Peyer's patch (tissue), 4 donors: ENCODE data around the gene CDC26. TPM values are rescaled to one million over a fixed set of nuclear protein-coding genes. Genes with fewer than 3 reads are reported as not detected.

Source experiments
- DNase-seq, 3 donors: peaks; one replicate each; pipeline ENCODE4 v3.0.0-alpha.2; 2017 to 2019
- H3K27ac ChIP-seq, 4 donors: fragments of 200-600 bp; sonication (generic); one replicate each; pipeline ENCODE4 v1.5.1; 2016 to 2019
- H3K27me3 ChIP-seq, 2 donors: fragments of 200-600 bp; sonication (generic); one replicate each; pipeline ENCODE4 v1.5.1; 2019
- H3K36me3 ChIP-seq, 3 donors: fragments of 200-600 bp; sonication (generic); one replicate each; pipeline ENCODE4 v1.5.1; 2016 to 2019
- H3K4me1 ChIP-seq, 4 donors: fragments of 200-600 bp; sonication (generic); one replicate each; pipeline ENCODE4 v1.5.1; 2016 to 2019
- H3K4me3 ChIP-seq, 4 donors: fragments of 200-600 bp; sonication (generic); 1 replicate in 3 of 4; 2 replicates in 1 of 4; pipeline ENCODE4 v1.5.1; 2016 to 2019; ENCODE audit warnings: mild to moderate bottlenecking in 1 of 4
- H3K9me3 ChIP-seq, 4 donors: fragments of 200-600 bp; sonication (generic); one replicate each; pipeline ENCODE4 v1.5.1; 2016 to 2019; ENCODE audit warnings: mild to moderate bottlenecking in 1 of 4
- CTCF ChIP-seq, 6 experiments: fragments of 450-650 bp in 4 of 6; fragments of 200-600 bp in 2 of 6; sonication (generic) in 1 of 6; IDR thresholded peaks; one replicate each; pipeline ENCODE4 v1.5.1; 2017 to 2019; ENCODE audit warnings: antibody characterized with exemption in 6 of 6, mild to moderate bottlenecking in 3 of 6, moderate library complexity in 1 of 6
- POLR2A ChIP-seq, 2 donors: fragments of 450-650 bp; IDR thresholded peaks; one replicate each; pipeline ENCODE4 v1.5.1; 2017; ENCODE audit warnings: antibody characterized with exemption in 2 of 2, mild to moderate bottlenecking in 2 of 2, moderate library complexity in 2 of 2
- total RNA-seq, 4 donors: library from RNA; depleted of rRNA; stranded (reverse); fragments of >200 nt; gene quantifications; one replicate each; pipeline ENCODE4 v1.1.0, GENCODE V29; 2016

The CDC26 gene
- 10 to 100 TPM; 13.6 to 28.4 (median 25.0) TPM for total RNA-seq

- Histone ChIP-seq H3K27ac (peak within 1 kb of the TSS; percentile 79 to 95 (median 90)), H3K36me3 (peaks cover 0 to 50% (median 0%) of the 10 kb centered on the region in 3 donors)
Measured at GRCh38 chr9:113275157-113276131, at the start of gene CDC26, which contains the start of gene PRPF4. TSS of gene CDC26 (minus strand) at chr9:113275572. CDS start at chr9:113272507, 3,065 bp downstream. TSS of gene PRPF4 (plus strand) at chr9:113275658. CDS start at chr9:113275744, 86 bp downstream.

GRCh38 chr9:113322671-113323070 lies 47.3 kb upstream of the CDC26 start:
- DNase-seq, result no peak
- TF ChIP-seq CTCF (IDR thresholded peaks at IDR 0.05) (no peak), POLR2A (IDR thresholded peaks at IDR 0.05) (no peak)
- H3K27me3 ChIP-seq, result no peaks in the 10 kb centered on the region
- H3K9me3 ChIP-seq, result no peaks in the 10 kb centered on the region
- no peaks in the 10 kb centered on the region for H3K4me1 ChIP-seq
- no peaks in the 10 kb centered on the region for H3K36me3 ChIP-seq
- H3K27ac ChIP-seq, result no peak overlapping the region
- no peak overlapping the region for H3K4me3 ChIP-seq

More at GRCh38 chr9:113275157-113276131, at the start of gene CDC26, which contains the start of gene PRPF4:
- Histone ChIP-seq H3K4me3 (peak within 1 kb of the TSS; percentile 72 to 85 (median 78)), H3K4me1 (peaks cover 0 to 16% (median 0%) of the 10 kb centered on the region in 4 donors), H3K9me3 (no peaks in the 10 kb centered on the region), H3K27me3 (no peaks in the 10 kb centered on the region)
- TF ChIP-seq CTCF (IDR thresholded peaks at IDR 0.05), result no peak
- TF ChIP-seq POLR2A (IDR thresholded peaks at IDR 0.05), result peak; percentile 90
- peak; percentile 98 to 99 (median 98) for DNase-seq

- H3K27ac ChIP-seq, result no peak overlapping the region
- H3K4me3 ChIP-seq, result no peak overlapping the region
- no peaks in the 10 kb centered on the region for H3K27me3 ChIP-seq
- no peaks in the 10 kb centered on the region for H3K9me3 ChIP-seq
- DNase-seq, result no peak
- TF ChIP-seq CTCF (IDR thresholded peaks at IDR 0.05) (no peak), POLR2A (IDR thresholded peaks at IDR 0.05) (no peak)
- no peaks in the 10 kb centered on the region for H3K4me1 ChIP-seq
- no peaks in the 10 kb centered on the region for H3K36me3 ChIP-seq
Measured at GRCh38 chr9:113320051-113320450, 44.7 kb upstream of the CDC26 start.

GRCh38 chr9:113319054-113319453 lies 43.7 kb upstream of the CDC26 start:
- no peak for DNase-seq
- Histone ChIP-seq H3K4me3 (no peak overlapping the region), H3K27ac (no peak overlapping the region), H3K4me1 (no peaks in the 10 kb centered on the region), H3K9me3 (no peaks in the 10 kb centered on the region), H3K27me3 (no peaks in the 10 kb centered on the region), H3K36me3 (no peaks in the 10 kb centered on the region)
- TF ChIP-seq CTCF (IDR thresholded peaks at IDR 0.05) (no peak), POLR2A (IDR thresholded peaks at IDR 0.05) (no peak)

GRCh38 chr9:113317777-113318176 lies 42.4 kb upstream of the CDC26 start:
- H3K36me3 ChIP-seq, result no peaks in the 10 kb centered on the region
- no peak for TF ChIP-seq POLR2A (IDR thresholded peaks at IDR 0.05)
- TF ChIP-seq CTCF (IDR thresholded peaks at IDR 0.05), result no peak

More at GRCh38 chr9:113317777-113318176, 42.4 kb upstream of the CDC26 start:
- H3K4me3 ChIP-seq, result no peak overlapping the region
- no peaks in the 10 kb centered on the region for H3K9me3 ChIP-seq
- no peaks in the 10 kb centered on the region for H3K4me1 ChIP-seq
- DNase-seq, result no peak
- no peaks in the 10 kb centered on the region for H3K27me3 ChIP-seq
- H3K27ac ChIP-seq, result no peak overlapping the region
